ENCODE data around the gene PHF11.

DNA sequence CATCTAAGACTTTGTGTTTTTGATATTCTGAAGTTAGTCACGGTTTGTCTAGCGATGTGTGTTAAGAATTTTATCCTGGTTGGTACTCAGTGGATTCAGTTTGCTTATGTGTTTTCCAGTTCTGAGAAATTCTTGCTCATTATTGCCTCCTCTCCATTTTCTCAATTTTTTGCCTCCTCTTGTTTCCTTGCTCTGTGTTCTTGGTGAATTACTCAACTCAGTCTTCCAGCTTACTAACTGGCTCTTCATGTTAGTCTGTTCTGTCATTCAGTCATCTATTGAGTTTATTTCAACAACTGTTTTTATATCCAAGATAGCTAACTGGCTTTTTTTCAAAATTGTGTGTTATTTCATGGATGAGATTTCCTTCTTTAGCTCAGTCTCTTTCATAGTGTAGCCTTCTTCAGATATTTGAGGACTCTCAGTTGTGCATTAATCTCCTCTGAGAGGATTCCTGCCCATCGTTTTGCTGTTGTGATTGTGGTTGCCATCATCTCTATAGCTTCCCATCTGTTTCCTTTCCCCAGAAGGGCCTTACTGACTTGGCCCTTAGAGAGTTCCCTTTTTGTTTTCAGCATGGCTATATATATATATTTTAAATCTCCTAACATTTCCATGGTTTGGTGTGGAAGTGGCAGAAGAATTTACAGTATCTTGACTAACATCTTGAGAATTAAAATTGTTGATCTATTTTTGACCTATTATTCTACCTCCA lies 45.5 kb upstream of the PHF11 start:
- TF ChIP-seq ZC3H11A (IDR thresholded peaks at IDR 0.05) (no peak), CHD2 (IDR thresholded peaks at IDR 0.05; ENCODE audit: low read length, partially characterized antibody) (no peak), RCOR1 (IDR thresholded peaks at IDR 0.05; ENCODE audit: low read depth, low read length) (no peak), ZFP36 (IDR thresholded peaks at IDR 0.05; ENCODE audit: borderline replicate concordance, partially characterized antibody) (no peak), REST (IDR thresholded peaks at IDR 0.05) (no peak), TP53 (CRISPR knock-in tag; IDR thresholded peaks at IDR 0.05) (no peak), POLR2A (IDR thresholded peaks at IDR 0.05; ENCODE audit: low read length) (no peak), USF2 (IDR thresholded peaks at IDR 0.05) (no peak)
- TF ChIP-seq, protein P1, sequence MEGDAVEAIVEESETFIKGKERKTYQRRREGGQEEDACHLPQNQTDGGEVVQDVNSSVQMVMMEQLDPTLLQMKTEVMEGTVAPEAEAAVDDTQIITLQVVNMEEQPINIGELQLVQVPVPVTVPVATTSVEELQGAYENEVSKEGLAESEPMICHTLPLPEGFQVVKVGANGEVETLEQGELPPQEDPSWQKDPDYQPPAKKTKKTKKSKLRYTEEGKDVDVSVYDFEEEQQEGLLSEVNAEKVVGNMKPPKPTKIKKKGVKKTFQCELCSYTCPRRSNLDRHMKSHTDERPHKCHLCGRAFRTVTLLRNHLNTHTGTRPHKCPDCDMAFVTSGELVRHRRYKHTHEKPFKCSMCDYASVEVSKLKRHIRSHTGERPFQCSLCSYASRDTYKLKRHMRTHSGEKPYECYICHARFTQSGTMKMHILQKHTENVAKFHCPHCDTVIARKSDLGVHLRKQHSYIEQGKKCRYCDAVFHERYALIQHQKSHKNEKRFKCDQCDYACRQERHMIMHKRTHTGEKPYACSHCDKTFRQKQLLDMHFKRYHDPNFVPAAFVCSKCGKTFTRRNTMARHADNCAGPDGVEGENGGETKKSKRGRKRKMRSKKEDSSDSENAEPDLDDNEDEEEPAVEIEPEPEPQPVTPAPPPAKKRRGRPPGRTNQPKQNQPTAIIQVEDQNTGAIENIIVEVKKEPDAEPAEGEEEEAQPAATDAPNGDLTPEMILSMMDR (IDR thresholded peaks at IDR 0.05), result no peak
- TF ChIP-seq, protein P2, sequence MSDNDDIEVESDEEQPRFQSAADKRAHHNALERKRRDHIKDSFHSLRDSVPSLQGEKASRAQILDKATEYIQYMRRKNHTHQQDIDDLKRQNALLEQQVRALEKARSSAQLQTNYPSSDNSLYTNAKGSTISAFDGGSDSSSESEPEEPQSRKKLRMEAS (IDR thresholded peaks at IDR 0.05), result no peak
